ENCODE results near the gene FLVCR2.
"Not testable (repeated sequence)": the region's sequence is repeated elsewhere in the genome, so short reads cannot be mapped to it uniquely, and the experiment has no call there.

The FLVCR2 gene

DNA sequence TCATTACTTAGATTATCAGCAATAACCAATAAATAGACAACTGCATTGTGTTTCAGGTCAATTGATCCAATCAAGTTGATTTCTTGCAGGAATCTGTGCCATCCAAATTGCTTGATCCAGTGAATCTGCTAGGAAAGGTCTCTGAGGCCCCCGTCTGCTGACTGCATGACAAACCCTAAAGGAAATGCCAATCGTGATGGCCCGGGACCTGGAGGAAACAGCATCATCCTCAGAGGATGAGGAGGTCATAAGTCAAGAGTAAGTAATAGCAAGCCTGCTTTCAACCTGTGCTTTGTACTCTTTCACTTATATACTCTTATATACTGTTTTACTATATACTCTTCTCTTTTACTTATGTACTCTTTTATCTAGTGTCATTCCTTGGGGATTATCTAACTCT, 84.5 kb downstream of the FLVCR2 start:
- no peak for DNase-seq (ENCODE audit: low spot score)

DNA sequence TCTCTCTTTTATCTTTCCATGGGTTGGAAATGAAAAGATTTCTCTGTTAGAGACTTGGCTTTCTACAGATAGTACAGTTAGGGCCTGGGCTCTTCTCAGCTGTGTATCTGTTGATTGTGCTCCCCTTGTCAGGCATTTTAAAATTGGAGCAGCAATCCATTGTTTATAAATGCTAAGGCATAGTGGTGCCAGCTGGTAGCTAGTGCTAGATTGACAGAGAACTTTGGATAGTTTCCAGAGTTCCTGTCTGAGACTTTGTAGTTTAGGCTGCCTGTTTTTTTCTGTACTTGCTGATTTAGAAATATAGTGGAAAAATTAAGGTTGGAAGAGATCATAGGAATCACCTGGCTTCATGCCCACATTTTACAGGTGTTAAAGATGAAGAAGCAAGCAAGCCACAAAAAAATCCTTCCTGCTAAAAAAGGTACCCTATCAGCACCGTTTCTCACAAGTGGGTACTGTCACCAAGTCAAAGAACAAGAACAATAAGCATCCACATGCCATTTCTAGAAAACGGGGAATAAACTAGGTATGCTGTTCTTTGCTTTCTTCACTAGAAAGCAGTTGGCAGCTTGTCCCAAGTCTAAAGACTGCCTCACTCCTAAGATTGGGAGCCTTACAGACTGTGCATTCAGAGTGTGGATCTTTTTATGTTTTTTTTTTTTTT, 88.8 kb downstream of the FLVCR2 start:
- no peak for DNase-seq (ENCODE audit: low spot score)

DNA sequence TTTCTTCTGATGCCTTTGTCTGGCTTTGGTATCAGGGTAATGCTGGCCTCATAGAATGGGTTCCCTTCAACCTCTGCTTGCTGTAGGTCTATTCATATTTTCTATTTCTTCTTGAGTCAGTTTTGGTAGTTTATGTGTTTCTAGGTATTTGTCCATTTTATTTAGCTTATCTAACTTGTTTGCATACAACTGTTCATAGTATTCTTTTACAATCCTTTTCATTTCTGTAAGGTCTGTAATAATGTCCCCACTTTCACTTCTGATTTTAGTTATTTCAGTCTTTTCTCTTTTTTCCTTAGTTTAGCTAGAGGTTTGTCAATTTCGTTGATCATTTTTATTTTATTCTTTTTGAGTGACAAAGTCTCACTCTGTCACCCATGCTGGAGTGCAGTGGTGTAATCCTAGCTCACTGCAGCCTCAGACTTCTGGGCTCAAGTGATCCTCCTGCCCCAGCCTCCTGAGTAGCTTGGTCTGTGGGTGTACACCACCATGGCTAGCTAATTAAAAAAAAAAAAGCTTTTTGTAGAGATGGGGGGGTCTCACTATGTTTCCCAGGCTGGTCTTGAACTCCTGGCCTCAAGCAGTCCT, 94.3 kb downstream of the FLVCR2 start:
- no peak for DNase-seq (ENCODE audit: low spot score)

DNA sequence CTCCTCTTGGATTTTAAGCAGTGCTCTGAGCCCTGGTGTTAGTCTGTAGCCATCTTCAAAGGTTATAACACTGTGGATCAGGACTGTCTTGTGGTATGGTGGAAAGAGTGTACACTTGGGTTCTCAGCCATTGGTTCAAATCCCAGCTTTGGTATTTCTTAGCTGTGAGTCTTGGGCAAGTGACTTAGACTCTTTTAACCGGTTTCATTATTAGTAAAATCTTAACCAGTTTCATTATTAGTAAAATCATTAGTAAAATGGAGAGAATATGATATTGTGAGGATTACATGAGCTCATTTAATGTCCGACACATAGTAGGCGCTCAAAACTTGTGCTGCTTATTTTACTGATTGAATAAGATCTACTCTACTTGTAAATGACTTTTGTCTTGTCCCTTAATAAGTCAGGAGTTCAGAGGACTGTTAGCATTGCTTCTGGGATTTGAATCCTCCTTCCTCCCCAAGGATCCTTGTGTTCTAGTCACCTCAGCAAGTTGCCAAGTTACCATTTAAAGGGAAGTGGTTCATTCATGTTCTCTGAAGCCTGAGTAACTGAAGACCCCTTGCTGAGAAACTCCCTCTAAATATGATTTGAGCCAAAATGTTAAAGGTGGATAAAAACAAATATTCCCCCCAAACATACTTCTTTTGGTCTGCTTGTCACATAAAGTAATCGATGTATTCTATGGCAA, 95.1 kb downstream of the FLVCR2 start:
- DNase-seq (ENCODE audit: low spot score), result no peak

GRCh38 chr14:75675265-75675960, 97.0 kb downstream of the FLVCR2 start:
- DNase-seq (ENCODE audit: low spot score), result no peak

DNA sequence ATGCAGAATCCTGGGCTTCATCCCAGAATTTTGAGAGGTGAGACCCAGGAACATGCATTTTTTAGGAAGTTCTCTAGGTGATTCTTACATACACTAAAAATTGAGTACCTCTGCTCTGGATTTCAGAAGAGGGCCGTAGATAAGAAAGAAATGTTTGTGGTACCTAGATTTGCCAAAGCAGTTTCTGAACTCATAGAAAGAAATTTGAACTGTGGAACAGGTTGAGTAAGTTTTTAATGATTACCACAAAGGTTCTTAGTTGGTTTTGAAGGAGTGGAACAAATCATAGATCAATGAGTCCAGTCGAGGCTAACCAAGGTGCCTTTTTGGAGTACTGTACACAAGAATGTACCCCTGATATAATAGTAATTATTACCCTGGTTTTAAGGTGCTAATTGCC, 107.5 kb downstream of the FLVCR2 start:
- no peak for DNase-seq (ENCODE audit: low spot score)

- no peak for DNase-seq (ENCODE audit: low spot score)
Observed at GRCh38 chr14:75689012-75689411, 110.6 kb downstream of the FLVCR2 start.

- DNase-seq (ENCODE audit: low spot score), result no peak
Observed at GRCh38 chr14:75690010-75690409, 111.6 kb downstream of the FLVCR2 start.

GRCh38 chr14:75695025-75695424, 116.6 kb downstream of the FLVCR2 start:
- not testable (repeated sequence) for DNase-seq (ENCODE audit: low spot score)

DNA sequence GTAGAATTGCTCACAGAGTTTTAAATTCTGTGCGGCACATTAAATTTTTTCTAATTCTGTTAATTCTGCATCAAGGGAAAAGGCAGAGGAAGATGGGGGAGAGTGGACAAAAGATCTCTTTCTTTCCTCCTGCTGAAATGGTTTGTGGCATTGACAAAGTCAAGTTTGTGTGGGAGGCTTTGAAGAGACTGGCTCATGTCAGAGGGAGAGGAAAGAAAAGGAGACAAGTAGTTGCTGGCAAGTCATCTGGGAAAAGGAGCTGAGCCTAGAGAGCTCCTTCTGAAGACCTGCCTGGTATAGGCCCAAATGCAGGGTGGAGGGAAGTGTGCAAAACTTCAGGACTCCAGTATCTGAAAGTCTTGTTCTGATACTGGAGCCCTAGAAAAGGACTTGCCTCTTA, 119.0 kb downstream of the FLVCR2 start:
- DNase-seq (ENCODE audit: low spot score), result peak; percentile 88

Measured in COLO829 (cell line).